Measurements from ENCODE around the gene ITFG1. TPM values are rescaled to one million over a fixed set of nuclear protein-coding genes. Genes with fewer than 3 reads are reported as not detected.

The ITFG1 gene
- total and polyA plus RNA-seq, 2 of the 13 experiments (the other 11 are each of a cell fraction or from before 2014, with no cell fraction given), result 74.5 to 150 TPM

DNA sequence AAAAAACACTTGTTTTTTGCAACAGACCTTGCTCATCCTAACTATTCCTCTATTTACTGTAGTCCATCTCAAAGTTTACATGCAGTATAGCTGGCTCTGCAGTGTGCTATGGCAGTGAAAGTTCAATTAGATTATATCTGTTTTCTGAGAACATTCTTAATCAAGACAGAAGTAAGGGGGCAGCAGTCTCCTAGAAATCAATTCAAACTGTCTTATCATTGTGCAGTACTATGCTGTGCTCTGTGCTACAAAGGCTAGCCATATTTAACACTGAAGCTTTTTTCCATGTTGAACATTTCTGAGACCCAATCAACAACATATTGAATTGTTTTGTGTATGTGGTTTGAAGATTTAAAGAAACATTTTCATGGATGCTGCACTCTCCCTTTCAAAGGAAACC, 328.6 kb downstream of the ITFG1 start:
- TF ChIP-seq KAT2B (IDR thresholded peaks at IDR 0.05; ENCODE audit: borderline replicate concordance, low read depth, low read length) (no peak), MATR3 (CRISPR knock-in tag; IDR thresholded peaks at IDR 0.05) (no peak), TBX3 (IDR thresholded peaks at IDR 0.05; ENCODE audit: borderline replicate concordance) (no peak), ELF4 (CRISPR knock-in tag; IDR thresholded peaks at IDR 0.05; ENCODE audit: borderline replicate concordance) (no peak), ZNF20 (CRISPR knock-in tag; IDR thresholded peaks at IDR 0.05) (no peak), ZMYM2 (CRISPR knock-in tag; IDR thresholded peaks at IDR 0.05) (no peak), YEATS2 (CRISPR knock-in tag; IDR thresholded peaks at IDR 0.05; ENCODE audit: borderline replicate concordance) (no peak), ZNF207 (IDR thresholded peaks at IDR 0.05; ENCODE audit: borderline replicate concordance) (no peak), ZNF615 (CRISPR knock-in tag; IDR thresholded peaks at IDR 0.05; ENCODE audit: borderline replicate concordance) (no peak), ZNF879 (CRISPR knock-in tag; IDR thresholded peaks at IDR 0.05) (no peak), ATRX (CRISPR knock-in tag; IDR thresholded peaks at IDR 0.05; ENCODE audit: borderline replicate concordance) (no peak)
- intact Hi-C loops (cut with micrococcal nuclease; ENCODE audit: unreplicated experiment), result no loop called here
- in situ Hi-C loops (cut with HindIII; ENCODE audit: extremely low pct_ligation_motif_present, low pct_unique_long_range_greater_than_20kb), result loop anchor here (10.0 kb wide), 1 partner anchor 188 kb away; no protein-coding TSS in a partner anchor
- DNase-seq (ENCODE audit: low spot score), result no peak
- H4K20me1 ChIP-seq (ENCODE audit: insufficient read depth, low read length), result no peaks in the 10 kb centered on the region
- no peaks in the 10 kb centered on the region for H3K79me2 ChIP-seq (ENCODE audit: insufficient read depth, low read length)
- H3K9me3 ChIP-seq (ENCODE audit: low read length), result no peaks in the 10 kb centered on the region
- ChIA-PET POLR2A (no interaction called here), CTCF (ENCODE audit: low intra/inter-chr PET ratio, low total read pairs) (no interaction called here)
- ATAC-seq, result no peak
- FAIRE-seq, result no peak
- H3K27ac ChIP-seq (ENCODE audit: extremely low read length, insufficient read depth, low read length), result no peak overlapping the region
- H3K4me3 ChIP-seq (replicated peaks in 1 of 3; ENCODE audit: insufficient read depth in 1 of 3, low read depth in 2 of 3, low read length in 3 of 3), result no peak overlapping the region
- no peak overlapping the region for H3K4me2 ChIP-seq (ENCODE audit: low read depth, low read length)
- no peaks in the 10 kb centered on the region for H3K4me1 ChIP-seq (ENCODE audit: insufficient read depth, low read length)
- H3K27me3 ChIP-seq (ENCODE audit: control insufficient read depth in 1 of 2, insufficient read depth in 2 of 2, low read length in 2 of 2), result no peaks in the 10 kb centered on the region
- no peak overlapping the region for H2AFZ ChIP-seq (ENCODE audit: low read length)
- no TSS peak for BruUV-seq (replicated peaks)
- H3K9ac ChIP-seq (ENCODE audit: insufficient read depth, low read depth, low read length), result no peak overlapping the region
- no peaks in the 10 kb centered on the region for H3K36me3 ChIP-seq (replicated peaks in 1 of 2; ENCODE audit: control insufficient read depth in 1 of 2, insufficient read depth in 2 of 2, low read length in 2 of 2)

Data from HepG2 (cell line).